Activated naive CD4-positive, alpha-beta T cell (primary cell): Measurements from ENCODE around the gene GTF3C4.

Experiments
- DNase-seq, 4 experiments: peaks; one replicate each; lab custom pipeline; 2025; lab: John Stamatoyannopoulos, UW

GTF3C4 gene, protein sequence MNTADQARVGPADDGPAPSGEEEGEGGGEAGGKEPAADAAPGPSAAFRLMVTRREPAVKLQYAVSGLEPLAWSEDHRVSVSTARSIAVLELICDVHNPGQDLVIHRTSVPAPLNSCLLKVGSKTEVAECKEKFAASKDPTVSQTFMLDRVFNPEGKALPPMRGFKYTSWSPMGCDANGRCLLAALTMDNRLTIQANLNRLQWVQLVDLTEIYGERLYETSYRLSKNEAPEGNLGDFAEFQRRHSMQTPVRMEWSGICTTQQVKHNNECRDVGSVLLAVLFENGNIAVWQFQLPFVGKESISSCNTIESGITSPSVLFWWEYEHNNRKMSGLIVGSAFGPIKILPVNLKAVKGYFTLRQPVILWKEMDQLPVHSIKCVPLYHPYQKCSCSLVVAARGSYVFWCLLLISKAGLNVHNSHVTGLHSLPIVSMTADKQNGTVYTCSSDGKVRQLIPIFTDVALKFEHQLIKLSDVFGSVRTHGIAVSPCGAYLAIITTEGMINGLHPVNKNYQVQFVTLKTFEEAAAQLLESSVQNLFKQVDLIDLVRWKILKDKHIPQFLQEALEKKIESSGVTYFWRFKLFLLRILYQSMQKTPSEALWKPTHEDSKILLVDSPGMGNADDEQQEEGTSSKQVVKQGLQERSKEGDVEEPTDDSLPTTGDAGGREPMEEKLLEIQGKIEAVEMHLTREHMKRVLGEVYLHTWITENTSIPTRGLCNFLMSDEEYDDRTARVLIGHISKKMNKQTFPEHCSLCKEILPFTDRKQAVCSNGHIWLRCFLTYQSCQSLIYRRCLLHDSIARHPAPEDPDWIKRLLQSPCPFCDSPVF

DNA sequence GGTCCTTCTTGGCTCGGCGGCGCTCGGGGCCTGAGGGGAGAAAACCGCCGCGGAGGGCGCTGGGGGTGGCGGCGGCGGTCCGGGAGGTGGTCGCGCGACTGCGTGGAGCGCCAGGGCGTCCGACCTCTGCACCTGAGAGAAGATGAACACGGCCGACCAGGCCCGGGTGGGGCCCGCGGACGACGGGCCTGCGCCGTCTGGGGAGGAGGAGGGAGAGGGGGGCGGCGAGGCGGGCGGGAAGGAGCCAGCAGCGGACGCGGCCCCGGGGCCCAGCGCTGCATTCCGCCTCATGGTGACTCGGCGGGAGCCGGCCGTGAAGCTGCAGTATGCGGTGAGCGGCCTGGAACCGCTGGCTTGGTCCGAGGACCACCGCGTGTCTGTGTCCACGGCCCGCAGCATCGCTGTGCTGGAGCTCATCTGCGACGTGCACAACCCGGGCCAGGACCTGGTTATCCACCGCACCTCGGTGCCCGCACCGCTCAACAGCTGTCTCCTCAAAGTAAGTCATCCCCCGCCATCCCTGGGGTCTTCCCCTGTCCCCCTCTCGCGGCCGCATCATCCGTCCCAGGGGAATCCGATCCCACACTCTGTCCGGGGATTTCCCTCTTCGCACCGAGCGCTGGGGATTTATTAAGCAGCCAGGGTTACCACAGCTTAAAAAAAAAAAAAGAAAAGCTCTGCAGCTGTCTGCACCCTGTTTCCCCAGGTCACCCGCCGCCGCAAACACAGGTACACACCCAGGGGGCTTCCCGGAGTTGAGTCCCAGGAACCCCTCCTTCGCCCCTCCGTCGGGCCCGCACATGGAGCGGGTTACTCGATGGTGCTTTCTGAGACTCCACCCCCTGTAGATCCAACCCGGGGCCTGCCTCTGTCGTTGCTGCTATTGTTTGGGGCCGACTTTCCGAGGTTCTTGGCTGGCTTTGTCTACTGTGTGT lies at the start of gene GTF3C4:
TSS of gene GTF3C4 (plus strand) at position 8 of the 935 bp plus-strand sequence. CDS start at position 143, 135 bp downstream.
- peak in 2 of 4 experiments; percentile 10 to 27 for DNase-seq

GRCh38 chr9:132622159-132622558 lies 48.1 kb upstream of the GTF3C4 start:
- DNase-seq = no peak

GRCh38 chr9:132626285-132626684 lies 44.0 kb upstream of the GTF3C4 start:
- DNase-seq = no peak

DNA sequence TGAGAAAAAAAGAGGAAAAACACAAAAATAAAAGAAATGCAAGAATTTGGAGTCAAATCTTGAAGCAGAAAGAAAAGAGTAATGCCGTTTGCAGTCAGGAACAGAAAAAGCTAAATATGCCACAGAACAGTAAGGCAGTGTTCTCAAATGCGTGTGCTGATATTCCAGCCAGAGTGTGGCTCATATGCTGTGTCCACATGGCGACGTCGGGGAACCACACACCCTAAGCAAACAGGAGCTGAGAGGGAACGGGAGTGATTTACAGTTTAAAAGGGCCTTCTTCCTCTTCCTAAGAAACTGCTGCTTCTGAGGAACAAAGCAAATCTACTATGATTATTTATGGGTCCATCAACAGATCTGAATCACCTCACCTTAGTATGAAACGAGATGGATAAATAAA lies 43.2 kb upstream of the GTF3C4 start:
- DNase-seq = no peak

DNA sequence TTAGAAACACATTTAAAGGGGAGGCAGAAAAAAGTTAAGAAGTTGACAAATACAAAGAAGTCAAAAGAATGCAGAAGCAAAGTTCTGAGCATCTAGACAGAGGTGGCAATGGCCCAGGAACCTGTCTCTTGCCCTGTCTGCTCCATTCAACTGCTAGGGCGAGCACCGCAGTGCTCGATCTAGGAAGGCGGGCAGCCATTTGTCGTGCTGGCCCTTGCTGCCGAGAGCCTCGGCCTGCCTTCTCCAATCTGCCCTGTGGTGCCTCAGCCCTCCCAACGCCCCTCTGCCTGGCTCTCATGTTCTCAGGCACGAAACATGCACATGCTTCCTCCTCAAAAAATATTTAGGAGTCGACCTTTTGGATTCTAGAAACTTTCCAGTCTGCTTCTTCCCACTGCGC lies 42.7 kb upstream of the GTF3C4 start:
- DNase-seq = no peak

- no peak for DNase-seq
Observed at GRCh38 chr9:132628746-132629145, 41.5 kb upstream of the GTF3C4 start.

GRCh38 chr9:132630116-132630515 lies 40.1 kb upstream of the GTF3C4 start:
- DNase-seq = no peak

DNA sequence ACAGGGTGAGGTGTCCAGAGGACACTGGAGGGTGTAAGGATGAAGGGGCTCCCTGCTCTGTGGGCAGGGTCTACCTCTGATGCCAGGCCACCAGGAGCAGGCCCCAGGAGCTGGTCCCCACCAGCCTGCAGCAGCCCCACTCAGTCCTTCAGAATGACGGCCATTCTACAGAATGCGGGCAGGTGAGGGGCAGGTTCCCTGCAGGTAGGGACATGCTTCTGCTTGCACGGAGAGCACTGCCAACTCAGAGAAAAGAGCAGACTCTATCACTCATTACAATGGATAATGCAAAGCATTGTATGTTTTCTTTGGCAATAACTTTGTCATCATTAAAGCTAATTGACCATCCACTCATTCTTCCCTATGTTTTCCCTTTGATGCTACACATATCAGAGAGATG lies 39.5 kb upstream of the GTF3C4 start:
- no peak for DNase-seq

- no peak for DNase-seq
Observed at GRCh38 chr9:132631280-132631679, 39.0 kb upstream of the GTF3C4 start.

DNA sequence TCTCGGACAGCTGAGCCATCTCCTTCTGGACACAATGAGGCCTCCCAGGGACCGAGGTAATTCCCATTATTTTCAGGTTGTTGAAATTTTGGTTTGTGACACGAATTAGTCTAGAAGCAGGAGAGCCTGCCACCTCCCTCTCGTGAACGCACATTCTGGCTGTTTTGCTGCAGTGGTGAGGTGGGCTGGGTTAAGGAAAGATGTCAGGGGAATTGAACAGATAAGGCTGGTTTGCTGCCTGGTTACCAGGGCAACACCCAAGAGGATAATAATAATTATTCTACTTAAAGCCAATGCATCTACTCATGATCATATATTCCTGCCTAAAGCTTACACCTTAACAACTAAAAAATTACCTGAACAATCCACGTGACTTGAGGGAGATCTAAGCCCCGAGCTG lies 38.6 kb upstream of the GTF3C4 start:
- no peak for DNase-seq

GRCh38 chr9:132632413-132633129 lies 37.7 kb upstream of the GTF3C4 start:
- DNase-seq = no peak

DNA sequence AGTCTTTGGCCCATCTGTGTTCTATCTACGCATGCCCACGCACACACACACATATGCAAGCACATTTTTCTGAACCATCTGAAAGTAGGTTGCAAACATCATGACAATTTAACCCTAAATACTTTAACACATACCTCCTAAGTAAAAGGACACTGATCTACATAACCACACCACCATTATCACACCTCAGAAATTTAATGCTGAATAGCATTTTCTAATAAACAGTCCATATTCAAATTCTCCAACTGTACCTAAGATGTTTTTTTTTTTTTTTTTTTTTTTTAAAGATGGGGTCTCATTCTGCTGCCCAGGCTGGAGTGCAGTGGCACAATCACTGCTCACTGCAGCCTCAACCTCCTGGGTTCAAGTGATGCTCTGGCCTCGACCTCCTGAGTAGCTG lies 35.9 kb upstream of the GTF3C4 start:
- no peak for DNase-seq

GRCh38 chr9:132637351-132637750 lies 32.9 kb upstream of the GTF3C4 start:
- DNase-seq = no peak

DNA sequence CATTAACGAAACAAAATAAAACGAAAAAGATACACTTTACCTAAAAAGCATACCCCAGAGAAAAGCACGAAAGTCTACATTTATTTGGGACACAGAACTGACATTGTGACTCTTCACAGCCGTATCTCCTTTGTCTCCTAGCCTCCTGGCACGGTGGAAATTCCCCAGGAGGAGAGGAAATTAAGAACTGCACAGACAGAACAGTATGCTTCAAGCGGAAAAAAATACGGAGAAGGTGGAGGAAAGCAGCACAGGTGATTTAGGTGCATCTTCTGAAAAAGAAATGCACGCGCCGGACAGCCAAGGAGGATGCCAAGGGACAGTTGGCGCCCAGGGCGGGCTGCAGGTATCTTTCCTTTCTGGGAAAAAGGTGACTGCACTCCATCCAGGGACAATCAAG lies 32.5 kb upstream of the GTF3C4 start:
- DNase-seq = no peak

- DNase-seq = no peak
Observed at GRCh38 chr9:132638240-132638639, 32.0 kb upstream of the GTF3C4 start.

- no peak for DNase-seq
Observed at GRCh38 chr9:132639322-132639721, 30.9 kb upstream of the GTF3C4 start.

DNA sequence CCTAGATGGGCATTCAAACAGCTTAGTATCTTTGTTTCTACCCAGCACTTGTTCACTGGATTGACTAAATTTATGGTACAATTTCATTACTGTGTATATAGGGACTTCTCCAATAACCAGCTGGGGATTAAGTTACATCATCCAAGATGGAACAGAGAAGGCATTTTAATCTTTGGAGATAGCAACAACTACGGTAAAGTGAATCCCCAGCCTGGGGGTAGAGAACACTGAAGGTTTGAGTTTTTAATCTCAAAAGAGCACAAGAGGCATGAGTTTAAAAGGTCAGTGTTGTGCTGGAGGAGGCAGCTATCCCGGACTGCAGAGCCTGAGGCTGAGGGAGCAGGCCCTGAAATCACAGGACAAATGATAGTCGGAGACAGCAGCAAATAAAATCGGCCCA lies 29.0 kb upstream of the GTF3C4 start:
- no peak for DNase-seq

- no peak for DNase-seq
Observed at GRCh38 chr9:132644251-132644650, 26.0 kb upstream of the GTF3C4 start.

- no peak for DNase-seq
Observed at GRCh38 chr9:132645306-132645705, 25.0 kb upstream of the GTF3C4 start.

- DNase-seq = no peak
Observed at GRCh38 chr9:132645711-132646110, 24.6 kb upstream of the GTF3C4 start.

GRCh38 chr9:132646726-132647125 lies 23.5 kb upstream of the GTF3C4 start:
- no peak for DNase-seq
